MM.1S (cell line): ENCODE results near the gene DUOXA1.

Experiments used
- DNase-seq: peaks from one replicate; pipeline ENCODE4 v3.0.0-alpha.2; 2015
- H2AFZ ChIP-seq: fragments of 300-600 bp; sonication (generic); 2 replicates; pipeline ENCODE4 v1.6.0; 2016; ENCODE audit warnings: antibody characterized with exemption, low read length
- H3F3A ChIP-seq: fragments of 300-600 bp; sonication (generic); 2 replicates; pipeline ENCODE4 v1.6.1; 2016; ENCODE audit warnings: mild to moderate bottlenecking, antibody characterized with exemption, low read length, moderate library complexity, mixed read lengths; ENCODE audit not compliant: insufficient read depth
- H3K27ac ChIP-seq: fragments of 300-600 bp; sonication (generic); 2 replicates; pipeline ENCODE4 v1.5.1; 2016; ENCODE audit warnings: mild to moderate bottlenecking, low read length
- H3K27me3 ChIP-seq: fragments of 300-600 bp; sonication (generic); replicated peaks from 2 replicates; pipeline ENCODE4 v1.6.0; 2016; ENCODE audit warnings: low read length; ENCODE audit not compliant: insufficient read depth
- H3K36me3 ChIP-seq: fragments of 300-600 bp; sonication (generic); replicated peaks from 2 replicates; pipeline ENCODE4 v1.6.1; 2016; ENCODE audit warnings: mild to moderate bottlenecking, low read length, mixed read lengths; ENCODE audit not compliant: insufficient read depth
- H3K4me1 ChIP-seq: fragments of 300-600 bp; sonication (generic); 2 replicates; pipeline ENCODE4 v1.6.1; 2016; ENCODE audit warnings: low read length, mixed read lengths
- H3K4me2 ChIP-seq: fragments of 300-600 bp; sonication (generic); 2 replicates; pipeline ENCODE4 v1.6.0; 2016; ENCODE audit warnings: low read depth, low read length
- H3K4me3 ChIP-seq: fragments of 300-600 bp; sonication (generic); 2 replicates; pipeline ENCODE4 v1.5.1; 2016; ENCODE audit warnings: low read length, mixed read lengths
- H3K79me2 ChIP-seq: fragments of 300-600 bp; sonication (generic); 2 replicates; pipeline ENCODE4 v1.6.1; 2016; ENCODE audit warnings: mixed run types, low read length, mixed read lengths
- H3K9ac ChIP-seq: fragments of 300-600 bp; sonication (generic); 2 replicates; pipeline ENCODE4 v1.6.1; 2016; ENCODE audit warnings: low read length, mixed read lengths
- H3K9me2 ChIP-seq: fragments of 300-600 bp; sonication (generic); replicated peaks from 2 replicates; pipeline ENCODE4 v1.6.1; 2016; ENCODE audit warnings: mild to moderate bottlenecking, low read length, mixed read lengths; ENCODE audit not compliant: insufficient read depth
- H3K9me3 ChIP-seq: fragments of 300-600 bp; sonication (generic); replicated peaks from 2 replicates; pipeline ENCODE4 v1.6.1; 2016; ENCODE audit warnings: mild to moderate bottlenecking, low read length, mixed read lengths; ENCODE audit not compliant: insufficient read depth
- H4K20me1 ChIP-seq: fragments of 300-600 bp; sonication (generic); 2 replicates; pipeline ENCODE4 v1.6.1; 2016; ENCODE audit warnings: mild to moderate bottlenecking, low read length, moderate library complexity, mixed read lengths; ENCODE audit not compliant: insufficient read depth
- CTCF ChIP-seq: fragments of 300-600 bp; sonication (generic); IDR thresholded peaks from 2 replicates; pipeline ENCODE4 v1.5.1; 2016; ENCODE audit warnings: antibody characterized with exemption, low read length, mixed read lengths
- EZH2 ChIP-seq: fragments of 300-600 bp; sonication (generic); optimal IDR thresholded peaks from 2 replicates; pipeline ENCODE3; 2017; ENCODE audit warnings: low read depth, mild to moderate bottlenecking, antibody characterized with exemption, low read length, mixed read lengths
- EZH2phosphoT487 ChIP-seq: fragments of 300-600 bp; sonication (generic); IDR thresholded peaks from 2 replicates; pipeline ENCODE4 v1.6.1; 2018; ENCODE audit warnings: antibody characterized with exemption, low read length

Gene DUOXA1

GRCh38 chr15:45166834-45167630 lies 37.4 kb upstream of the DUOXA1 start:
- Histone ChIP-seq H3K4me1 (no peaks in the 10 kb centered on the region), H3F3A (peaks cover 3% of the 10 kb centered on the region; the same call in 1 of the 2 replicates), H2AFZ (peak overlapping the region; percentile 84), H3K79me2 (peaks cover 3% of the 10 kb centered on the region; the same call in 1 of the 2 replicates), H3K4me2 (peak overlapping the region; percentile 92), H3K9me2 (no peaks in the 10 kb centered on the region), H4K20me1 (no peaks in the 10 kb centered on the region), H3K27me3 (no peaks in the 10 kb centered on the region), H3K9me3 (no peaks in the 10 kb centered on the region), H3K36me3 (no peaks in the 10 kb centered on the region), H3K27ac (peak overlapping the region; percentile 59; the same call in 1 of the 2 replicates), H3K4me3 (peak overlapping the region; percentile 70), H3K9ac (peak overlapping the region; percentile 88)
- TF ChIP-seq CTCF (peak; percentile 75), EZH2 (no peak)
- DNase-seq: peak; percentile 91

GRCh38 chr15:45165536-45165935 lies 35.9 kb upstream of the DUOXA1 start:
- Histone ChIP-seq H2AFZ (no peak overlapping the region), H3K9me3 (no peaks in the 10 kb centered on the region), H4K20me1 (no peaks in the 10 kb centered on the region), H3K9me2 (no peaks in the 10 kb centered on the region), H3K27me3 (no peaks in the 10 kb centered on the region), H3K9ac (no peak overlapping the region), H3F3A (peaks cover 3% of the 10 kb centered on the region; the same call in 1 of the 2 replicates), H3K79me2 (peaks cover 3% of the 10 kb centered on the region; the same call in 1 of the 2 replicates), H3K27ac (no peak overlapping the region), H3K4me2 (no peak overlapping the region), H3K4me1 (no peaks in the 10 kb centered on the region), H3K4me3 (no peak overlapping the region), H3K36me3 (no peaks in the 10 kb centered on the region)
- TF ChIP-seq EZH2phosphoT487 (no peak), CTCF (no peak), EZH2 (no peak)
- DNase-seq: no peak

- H3K27ac ChIP-seq: no peak overlapping the region
These were observed 35.2 kb upstream of the DUOXA1 start for GRCh38 chr15:45164914-45165313.

More at GRCh38 chr15:45164914-45165313, 35.2 kb upstream of the DUOXA1 start:
- DNase-seq: no peak
- no peaks in the 10 kb centered on the region for H3K27me3 ChIP-seq
- peaks cover 3% of the 10 kb centered on the region; the same call in 1 of the 2 replicates for H3K79me2 ChIP-seq
- no peaks in the 10 kb centered on the region for H3K36me3 ChIP-seq
- no peaks in the 10 kb centered on the region for H3K9me2 ChIP-seq
- no peaks in the 10 kb centered on the region for H3K9me3 ChIP-seq
- no peak overlapping the region for H2AFZ ChIP-seq
- H3K9ac ChIP-seq: no peak overlapping the region
- peaks cover 3% of the 10 kb centered on the region; the same call in 1 of the 2 replicates for H3F3A ChIP-seq
- H3K4me1 ChIP-seq: no peaks in the 10 kb centered on the region
- H4K20me1 ChIP-seq: no peaks in the 10 kb centered on the region
- TF ChIP-seq EZH2 (no peak), CTCF (no peak), EZH2phosphoT487 (no peak)
- H3K4me2 ChIP-seq: no peak overlapping the region
- no peak overlapping the region for H3K4me3 ChIP-seq
